WTC11 (cell line): ENCODE measurements around the gene MBNL1. TPM values are rescaled to one million over a fixed set of nuclear protein-coding genes. Genes with fewer than 3 reads are reported as not detected.

Source experiments
- ATAC-seq: fragments of 200-7000 bp; cut with Tn5 transposase; 2 replicates; pipeline ENCODE4 v1.10.0; 2021; ENCODE audit warnings: mild to moderate bottlenecking, moderate library complexity
- CTCF ChIA-PET: fragments of 300-600 bp; sonication (Branson Sonifier 250); formaldehyde crosslinking; loops from one replicate; lab custom pipeline; 2021; ENCODE audit warnings: antibody characterized with exemption; lab: Charles Lee
- POLR2A ChIA-PET: fragments of 350-600 bp; sonication (Branson Sonifier 250); formaldehyde crosslinking; loops from one replicate; lab custom pipeline; 2021; ENCODE audit warnings: antibody characterized with exemption; lab: Charles Lee
- DNase-seq: peaks from one replicate; pipeline ENCODE4 v3.0.0; 2021; ENCODE audit warnings: low spot score
- H3K27ac Mint-ChIP-seq: 2 replicates; pipeline ENCODE4 v1.8.0; 2021; ENCODE audit warnings: mixed read lengths
- H3K27me3 Mint-ChIP-seq: 2 replicates; pipeline ENCODE4 v1.8.0; 2021; ENCODE audit warnings: low read depth, mild to moderate bottlenecking, moderate library complexity, mixed read lengths
- H3K36me3 Mint-ChIP-seq: 2 replicates; pipeline ENCODE4 v1.8.0; 2021; ENCODE audit warnings: mixed read lengths
- H3K4me1 Mint-ChIP-seq: 2 replicates; pipeline ENCODE4 v1.8.0; 2022; ENCODE audit warnings: mixed read lengths
- H3K4me3 Mint-ChIP-seq: 2 replicates; pipeline ENCODE4 v1.8.0; 2021; ENCODE audit warnings: mild to moderate bottlenecking, moderate library complexity, mixed read lengths
- H3K9me3 Mint-ChIP-seq: 2 replicates; pipeline ENCODE4 v1.8.0; 2021; ENCODE audit warnings: mixed read lengths
- CREB1 ChIP-seq: sonication (generic); formaldehyde crosslinking; IDR thresholded peaks from 2 replicates; pipeline ENCODE4 v1.8.0; 2023; ENCODE audit warnings: mild to moderate bottlenecking, missing genetic modification reagents
- CTCF ChIP-seq: fragments of 200-600 bp; IDR thresholded peaks from 2 replicates; pipeline ENCODE4 v1.8.0; 2022; ENCODE audit warnings: antibody characterized with exemption
- E2F4 ChIP-seq: sonication (generic); formaldehyde crosslinking; IDR thresholded peaks from 2 replicates; pipeline ENCODE4 v1.8.1; 2022; ENCODE audit warnings: low read depth, mild to moderate bottlenecking, moderate library complexity, missing genetic modification reagents, borderline replicate concordance
- FOXK1 ChIP-seq: sonication (generic); formaldehyde crosslinking; IDR thresholded peaks from 2 replicates; pipeline ENCODE4 v1.8.0; 2022; ENCODE audit warnings: mild to moderate bottlenecking, moderate library complexity, missing genetic modification reagents
- HMGA2 ChIP-seq: fragments of 250-450 bp; sonication (Bioruptor Pico); IDR thresholded peaks from 2 replicates; pipeline ENCODE4 v1.4.0; 2021; ENCODE audit warnings: mild to moderate bottlenecking, moderate library complexity
- HMGXB4 ChIP-seq: sonication (generic); formaldehyde crosslinking; IDR thresholded peaks from 2 replicates; pipeline ENCODE4 v1.8.1; 2023; ENCODE audit warnings: mild to moderate bottlenecking, moderate library complexity, missing genetic modification reagents
- JAZF1 ChIP-seq: fragments of 250-450 bp; sonication (Bioruptor Pico); IDR thresholded peaks from 2 replicates; pipeline ENCODE4 v1.9.0; 2021; ENCODE audit warnings: moderate library complexity, mild to moderate bottlenecking, inconsistent platforms
- NFATC4 ChIP-seq: fragments of 250-450 bp; sonication (Bioruptor Pico); IDR thresholded peaks from 2 replicates; pipeline ENCODE4 v1.9.0; 2021; ENCODE audit warnings: mild to moderate bottlenecking
- NR1H2 ChIP-seq: sonication (generic); formaldehyde crosslinking; IDR thresholded peaks from 2 replicates; pipeline ENCODE4 v1.9.0; 2021; ENCODE audit warnings: mild to moderate bottlenecking, moderate library complexity, missing genetic modification reagents
- OVOL2 ChIP-seq: fragments of 250-450 bp; sonication (Bioruptor Pico); IDR thresholded peaks from 2 replicates; pipeline ENCODE4 v1.9.0; 2021; ENCODE audit warnings: mild to moderate bottlenecking, borderline replicate concordance
- RELA ChIP-seq: sonication (generic); formaldehyde crosslinking; IDR thresholded peaks from 2 replicates; pipeline ENCODE4 v1.8.1; 2022; ENCODE audit warnings: missing genetic modification reagents, mild to moderate bottlenecking, borderline replicate concordance
- RORB ChIP-seq: fragments of 250-450 bp; sonication (Bioruptor Pico); IDR thresholded peaks from 2 replicates; pipeline ENCODE4 v1.9.0; 2021; ENCODE audit warnings: mild to moderate bottlenecking
- SMAD3 ChIP-seq: sonication (generic); formaldehyde crosslinking; IDR thresholded peaks from 2 replicates; pipeline ENCODE4 v1.8.0; 2022; ENCODE audit warnings: missing genetic modification reagents, mild to moderate bottlenecking, borderline replicate concordance
- SOX15 ChIP-seq: fragments of 250-450 bp; sonication (Bioruptor Pico); IDR thresholded peaks from 2 replicates; pipeline ENCODE4 v1.9.0; 2021; ENCODE audit warnings: mild to moderate bottlenecking
- TCF7 ChIP-seq: sonication (generic); formaldehyde crosslinking; IDR thresholded peaks from 2 replicates; pipeline ENCODE4 v1.8.0; 2022; ENCODE audit warnings: mild to moderate bottlenecking, low read depth, missing genetic modification reagents, moderate library complexity
- TEAD4 ChIP-seq: sonication (generic); formaldehyde crosslinking; IDR thresholded peaks from 2 replicates; pipeline ENCODE4 v1.8.0; 2022; ENCODE audit warnings: mild to moderate bottlenecking, missing genetic modification reagents
- ZNF232 ChIP-seq: sonication (generic); formaldehyde crosslinking; IDR thresholded peaks from 2 replicates; pipeline ENCODE4 v1.8.0; 2022; ENCODE audit warnings: mild to moderate bottlenecking, missing genetic modification reagents
- ZNF425 ChIP-seq: fragments of 250-450 bp; sonication (Bioruptor Pico); conservative IDR thresholded peaks from 2 replicates; pipeline ENCODE4 v1.9.0; 2021; ENCODE audit warnings: mild to moderate bottlenecking
- total RNA-seq: library from RNA; stranded (reverse); gene quantifications from 3 replicates; pipeline ENCODE4 v1.2.3, GENCODE V29; 2021
- TF ChIP-seq, protein P1 (sequence below): sonication (generic); formaldehyde crosslinking; IDR thresholded peaks from 2 replicates; pipeline ENCODE4 v1.8.1; 2023; ENCODE audit warnings: mild to moderate bottlenecking, missing genetic modification reagents
- TF ChIP-seq, protein P2 (sequence below): sonication (generic); formaldehyde crosslinking; IDR thresholded peaks from 2 replicates; pipeline ENCODE4 v1.8.0; 2023; ENCODE audit warnings: mild to moderate bottlenecking, missing genetic modification reagents

MBNL1 gene
- total RNA-seq, 1 experiment from 2014 or later = 20.4 TPM

DNA sequence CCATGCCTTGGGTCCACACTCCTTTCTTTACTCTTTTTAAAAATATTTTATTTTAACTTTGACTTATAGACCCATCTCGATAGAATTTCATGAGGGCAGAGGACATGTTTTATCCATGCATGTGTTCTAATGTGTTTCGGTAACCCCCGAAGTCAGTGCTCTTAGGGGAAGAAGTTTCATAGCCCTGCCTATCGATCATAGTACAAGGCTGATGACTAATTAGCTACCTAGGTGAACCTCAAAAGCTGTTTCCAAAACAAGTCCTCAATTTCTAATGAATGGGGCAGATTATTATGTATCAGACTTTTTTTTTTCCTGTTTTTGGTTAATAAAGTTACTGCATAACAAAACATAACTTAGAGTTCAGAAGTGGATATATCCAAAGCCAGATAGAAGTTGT, 82.0 kb downstream of the MBNL1 start:
- H3K36me3 Mint-ChIP-seq = no peaks in the 10 kb centered on the region
- peaks cover 8% of the 10 kb centered on the region for H3K4me1 Mint-ChIP-seq
- ATAC-seq (no peak), DNase-seq (no peak)
- no peak overlapping the region for H3K4me3 Mint-ChIP-seq
- H3K27ac Mint-ChIP-seq = no peak overlapping the region
- TF ChIP-seq TEAD4 (CRISPR knock-in tag) = no peak
- TF ChIP-seq HMGXB4 (CRISPR knock-in tag) = no peak
- TF ChIP-seq E2F4 (CRISPR knock-in tag) = no peak
- no peak for TF ChIP-seq SOX15 (CRISPR knock-in tag)
- no peak for TF ChIP-seq OVOL2 (CRISPR knock-in tag)
- TF ChIP-seq CREB1 (CRISPR knock-in tag) = no peak
- TF ChIP-seq RORB (CRISPR knock-in tag) = no peak
- TF ChIP-seq SMAD3 (CRISPR knock-in tag) = no peak
- no peak for TF ChIP-seq TCF7 (CRISPR knock-in tag)
- TF ChIP-seq, protein P1, sequence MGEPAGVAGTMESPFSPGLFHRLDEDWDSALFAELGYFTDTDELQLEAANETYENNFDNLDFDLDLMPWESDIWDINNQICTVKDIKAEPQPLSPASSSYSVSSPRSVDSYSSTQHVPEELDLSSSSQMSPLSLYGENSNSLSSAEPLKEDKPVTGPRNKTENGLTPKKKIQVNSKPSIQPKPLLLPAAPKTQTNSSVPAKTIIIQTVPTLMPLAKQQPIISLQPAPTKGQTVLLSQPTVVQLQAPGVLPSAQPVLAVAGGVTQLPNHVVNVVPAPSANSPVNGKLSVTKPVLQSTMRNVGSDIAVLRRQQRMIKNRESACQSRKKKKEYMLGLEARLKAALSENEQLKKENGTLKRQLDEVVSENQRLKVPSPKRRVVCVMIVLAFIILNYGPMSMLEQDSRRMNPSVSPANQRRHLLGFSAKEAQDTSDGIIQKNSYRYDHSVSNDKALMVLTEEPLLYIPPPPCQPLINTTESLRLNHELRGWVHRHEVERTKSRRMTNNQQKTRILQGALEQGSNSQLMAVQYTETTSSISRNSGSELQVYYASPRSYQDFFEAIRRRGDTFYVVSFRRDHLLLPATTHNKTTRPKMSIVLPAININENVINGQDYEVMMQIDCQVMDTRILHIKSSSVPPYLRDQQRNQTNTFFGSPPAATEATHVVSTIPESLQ = no peak
- TF ChIP-seq NR1H2 (CRISPR knock-in tag) = no peak
- TF ChIP-seq FOXK1 = no peak
- no peak for TF ChIP-seq ZNF425 (CRISPR knock-in tag)
- TF ChIP-seq JAZF1 = no peak
- TF ChIP-seq, protein P2, sequence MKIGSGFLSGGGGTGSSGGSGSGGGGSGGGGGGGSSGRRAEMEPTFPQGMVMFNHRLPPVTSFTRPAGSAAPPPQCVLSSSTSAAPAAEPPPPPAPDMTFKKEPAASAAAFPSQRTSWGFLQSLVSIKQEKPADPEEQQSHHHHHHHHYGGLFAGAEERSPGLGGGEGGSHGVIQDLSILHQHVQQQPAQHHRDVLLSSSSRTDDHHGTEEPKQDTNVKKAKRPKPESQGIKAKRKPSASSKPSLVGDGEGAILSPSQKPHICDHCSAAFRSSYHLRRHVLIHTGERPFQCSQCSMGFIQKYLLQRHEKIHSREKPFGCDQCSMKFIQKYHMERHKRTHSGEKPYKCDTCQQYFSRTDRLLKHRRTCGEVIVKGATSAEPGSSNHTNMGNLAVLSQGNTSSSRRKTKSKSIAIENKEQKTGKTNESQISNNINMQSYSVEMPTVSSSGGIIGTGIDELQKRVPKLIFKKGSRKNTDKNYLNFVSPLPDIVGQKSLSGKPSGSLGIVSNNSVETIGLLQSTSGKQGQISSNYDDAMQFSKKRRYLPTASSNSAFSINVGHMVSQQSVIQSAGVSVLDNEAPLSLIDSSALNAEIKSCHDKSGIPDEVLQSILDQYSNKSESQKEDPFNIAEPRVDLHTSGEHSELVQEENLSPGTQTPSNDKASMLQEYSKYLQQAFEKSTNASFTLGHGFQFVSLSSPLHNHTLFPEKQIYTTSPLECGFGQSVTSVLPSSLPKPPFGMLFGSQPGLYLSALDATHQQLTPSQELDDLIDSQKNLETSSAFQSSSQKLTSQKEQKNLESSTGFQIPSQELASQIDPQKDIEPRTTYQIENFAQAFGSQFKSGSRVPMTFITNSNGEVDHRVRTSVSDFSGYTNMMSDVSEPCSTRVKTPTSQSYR (CRISPR knock-in tag) = no peak
- no peak for TF ChIP-seq NFATC4
- no peak for TF ChIP-seq RELA (CRISPR knock-in tag)
- no peak for TF ChIP-seq HMGA2 (CRISPR knock-in tag)
- TF ChIP-seq CTCF = no peak
- TF ChIP-seq ZNF232 = no peak
- ChIA-PET POLR2A (no interaction called here), CTCF (no interaction called here)
- H3K9me3 Mint-ChIP-seq = no peaks in the 10 kb centered on the region
- H3K27me3 Mint-ChIP-seq = no peaks in the 10 kb centered on the region
